Measurements from ENCODE around the gene POLK. TPM values are rescaled to one million over a fixed set of nuclear protein-coding genes. Genes with fewer than 3 reads are reported as not detected.

POLK gene
- 24.1 TPM for total RNA-seq
- 10 to 100 TPM; 19.8 to 33.6 (median 24.1) TPM for polyA plus RNA-seq

DNA sequence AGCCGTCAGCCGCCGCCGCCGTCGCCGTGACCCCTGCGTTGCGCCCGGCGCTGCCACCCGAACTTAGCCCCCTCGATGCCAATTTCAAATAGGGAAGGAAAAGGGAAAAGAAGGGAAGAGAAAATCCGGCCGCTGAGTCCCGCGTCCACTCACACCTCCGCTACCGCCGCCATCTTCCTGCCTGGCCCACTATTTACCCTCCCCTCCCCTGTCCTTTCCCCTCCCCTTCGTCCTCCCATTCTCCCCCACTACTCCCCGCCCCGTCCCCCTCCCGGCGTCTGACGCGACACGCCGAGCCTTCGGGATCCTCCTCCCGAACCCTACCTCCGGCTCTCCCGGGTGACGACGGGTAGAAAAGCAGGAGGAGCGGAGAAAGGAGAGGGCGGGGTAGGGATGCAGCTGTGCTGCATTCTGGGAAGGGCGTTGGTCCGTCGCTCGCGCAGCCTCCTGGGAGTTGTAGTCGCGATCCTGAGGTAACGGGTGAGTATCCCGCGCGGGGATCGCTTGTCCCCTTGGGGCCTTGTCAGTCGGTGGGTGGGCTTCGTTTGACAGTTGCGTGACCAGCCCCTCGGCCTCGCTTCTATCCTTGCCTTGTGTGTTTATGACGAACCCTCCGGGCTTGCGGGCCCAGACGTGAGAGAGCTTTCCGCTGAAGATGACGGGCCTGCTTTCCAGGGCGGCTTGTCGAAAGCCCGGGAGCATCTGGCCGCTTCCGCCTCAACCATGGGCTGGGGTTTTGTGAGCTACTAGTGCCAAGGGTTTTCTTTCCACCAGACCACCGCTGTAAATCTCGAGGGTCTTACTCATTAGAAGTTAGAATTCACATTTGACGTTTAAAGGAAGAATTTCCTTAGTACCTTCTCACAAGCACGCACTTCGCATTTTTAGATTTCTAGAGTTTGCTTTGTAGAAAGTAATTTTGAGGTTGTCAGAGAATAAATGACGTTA, at the start of gene POLK, which contains the start of gene CERT1:
TSS of gene POLK (plus strand) at position 457 of the 948 bp plus-strand sequence.
TSS of gene CERT1 (minus strand) at position 195 of the 948 bp plus-strand sequence. CDS start 422 bp downstream, outside the sequence.
- peak; percentile 89 to 99 (median 93) for DNase-seq
- peak within 1 kb of the TSS; percentile 82 for H3K27ac ChIP-seq (ENCODE audit: insufficient read depth, low read length, poor library complexity, severe bottlenecking)
- H3K9me3 Mint-ChIP-seq: peaks cover 0 to 1% (median 0%) of the 10 kb centered on the region in 7 donors
- peaks cover 5% of the 10 kb centered on the region for H3K36me3 Mint-ChIP-seq
- no peaks in the 10 kb centered on the region for H3K36me3 ChIP-seq (ENCODE audit: control insufficient read depth, insufficient read depth, low read length)
- peak within 1 kb of the TSS; percentile 96 to 99 (median 98) for H3K4me3 Mint-ChIP-seq
- peak within 1 kb of the TSS; percentile 95 to 97 (median 95) for H3K27ac Mint-ChIP-seq
- H3K4me1 Mint-ChIP-seq: peaks cover 50 to 82% (median 59%) of the 10 kb centered on the region in 4 donors
- no peaks in the 10 kb centered on the region for H3K9me3 ChIP-seq (ENCODE audit: control insufficient read depth in 2 of 2, low read length in 2 of 2)
- ATAC-seq (ENCODE audit: low read depth in 2 of 2): peak; percentile 92 to 94
- no peaks in the 10 kb centered on the region for H3K27me3 Mint-ChIP-seq
- peaks cover 59% of the 10 kb centered on the region for H3K4me1 ChIP-seq (ENCODE audit: control insufficient read depth, insufficient read depth, low read length, poor library complexity, severe bottlenecking)
- H3K27me3 ChIP-seq (ENCODE audit: control insufficient read depth, insufficient read depth, low read length): no peaks in the 10 kb centered on the region
- H3K4me3 ChIP-seq (ENCODE audit: low read depth, low read length): peak within 1 kb of the TSS; percentile 89

DNA sequence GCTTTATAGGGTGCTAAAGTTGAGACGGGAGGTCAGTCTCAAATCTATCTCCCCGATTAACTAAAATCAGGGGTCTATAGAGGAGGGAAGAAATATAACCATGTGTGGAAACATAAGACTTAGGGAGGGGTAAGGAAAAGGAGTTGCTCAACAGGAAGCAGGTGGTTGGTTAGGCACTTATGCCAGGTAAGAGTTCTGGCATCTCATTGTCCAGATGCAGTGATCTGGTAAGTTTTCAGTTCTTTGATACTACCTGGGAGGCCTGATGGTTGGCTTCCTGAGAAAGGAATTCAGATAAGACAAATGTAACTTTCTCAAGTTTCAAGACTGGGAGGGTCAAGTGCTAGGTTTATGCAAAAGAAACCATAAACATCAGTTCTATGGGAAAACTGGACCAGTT, 48.0 kb upstream of the POLK start:
- peaks cover 16% of the 10 kb centered on the region for H3K4me1 ChIP-seq (ENCODE audit: control insufficient read depth, insufficient read depth, low read length, poor library complexity, severe bottlenecking)
- Mint-ChIP-seq H3K36me3 (peaks cover 34% of the 10 kb centered on the region), H3K9me3 (peaks cover 0 to 9% (median 3%) of the 10 kb centered on the region in 7 donors), H3K27ac (peak overlapping the region in 1 of 3 donors; percentile 67), H3K27me3 (no peaks in the 10 kb centered on the region), H3K4me1 (peaks cover 52 to 66% (median 53%) of the 10 kb centered on the region in 4 donors), H3K4me3 (peak overlapping the region in 1 of 4 donors; percentile 11)
- H3K36me3 ChIP-seq (ENCODE audit: control insufficient read depth, insufficient read depth, low read length): peaks cover 3% of the 10 kb centered on the region
- ATAC-seq (ENCODE audit: low read depth in 2 of 2): no peak
- no peak for DNase-seq
- H3K27me3 ChIP-seq (ENCODE audit: control insufficient read depth, insufficient read depth, low read length): no peaks in the 10 kb centered on the region
- peaks cover 7 to 8% of the 10 kb centered on the region in 2 experiments for H3K9me3 ChIP-seq (ENCODE audit: control insufficient read depth in 2 of 2, low read length in 2 of 2)
- H3K4me3 ChIP-seq (ENCODE audit: low read depth, low read length): no peak overlapping the region
- no peak overlapping the region for H3K27ac ChIP-seq (ENCODE audit: insufficient read depth, low read length, poor library complexity, severe bottlenecking)

DNA sequence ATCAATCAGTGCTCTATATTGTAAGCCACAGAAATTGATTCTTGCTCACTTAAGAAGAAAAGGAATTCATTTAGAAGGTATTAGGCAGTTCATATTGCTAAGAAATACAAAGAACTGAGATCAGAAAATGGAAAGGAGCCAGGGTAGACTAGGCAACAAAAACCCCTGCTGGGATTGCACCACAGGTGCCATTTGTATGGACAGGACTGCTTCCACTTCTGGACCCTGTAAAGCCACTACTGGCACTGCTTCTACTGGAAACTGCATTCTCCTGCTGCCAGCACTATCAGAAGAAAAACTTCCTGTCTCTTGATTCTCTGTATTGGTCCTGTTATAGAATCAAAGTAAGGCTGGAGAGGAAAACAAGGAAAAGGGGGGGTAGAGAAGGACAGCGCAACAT, 46.2 kb upstream of the POLK start:
- DNase-seq (no peak), ATAC-seq (ENCODE audit: low read depth in 2 of 2) (no peak)
- H3K9me3 ChIP-seq (ENCODE audit: control insufficient read depth in 2 of 2, low read length in 2 of 2): peaks cover 25% of the 10 kb centered on the region in 2 experiments
- Mint-ChIP-seq H3K27ac (peak overlapping the region in 2 of 3 donors; percentile 54 to 79), H3K4me1 (peaks cover 48 to 66% (median 51%) of the 10 kb centered on the region in 4 donors), H3K9me3 (peaks cover 0 to 23% (median 7%) of the 10 kb centered on the region in 7 donors), H3K36me3 (peaks cover 40% of the 10 kb centered on the region), H3K4me3 (peak overlapping the region in 1 of 4 donors; percentile 33), H3K27me3 (no peaks in the 10 kb centered on the region)
- H3K4me1 ChIP-seq (ENCODE audit: control insufficient read depth, insufficient read depth, low read length, poor library complexity, severe bottlenecking): peaks cover 16% of the 10 kb centered on the region
- H3K27me3 ChIP-seq (ENCODE audit: control insufficient read depth, insufficient read depth, low read length): no peaks in the 10 kb centered on the region
- peaks cover 5% of the 10 kb centered on the region for H3K36me3 ChIP-seq (ENCODE audit: control insufficient read depth, insufficient read depth, low read length)
- H3K4me3 ChIP-seq (ENCODE audit: low read depth, low read length): no peak overlapping the region
- H3K27ac ChIP-seq (ENCODE audit: insufficient read depth, low read length, poor library complexity, severe bottlenecking): no peak overlapping the region

DNA sequence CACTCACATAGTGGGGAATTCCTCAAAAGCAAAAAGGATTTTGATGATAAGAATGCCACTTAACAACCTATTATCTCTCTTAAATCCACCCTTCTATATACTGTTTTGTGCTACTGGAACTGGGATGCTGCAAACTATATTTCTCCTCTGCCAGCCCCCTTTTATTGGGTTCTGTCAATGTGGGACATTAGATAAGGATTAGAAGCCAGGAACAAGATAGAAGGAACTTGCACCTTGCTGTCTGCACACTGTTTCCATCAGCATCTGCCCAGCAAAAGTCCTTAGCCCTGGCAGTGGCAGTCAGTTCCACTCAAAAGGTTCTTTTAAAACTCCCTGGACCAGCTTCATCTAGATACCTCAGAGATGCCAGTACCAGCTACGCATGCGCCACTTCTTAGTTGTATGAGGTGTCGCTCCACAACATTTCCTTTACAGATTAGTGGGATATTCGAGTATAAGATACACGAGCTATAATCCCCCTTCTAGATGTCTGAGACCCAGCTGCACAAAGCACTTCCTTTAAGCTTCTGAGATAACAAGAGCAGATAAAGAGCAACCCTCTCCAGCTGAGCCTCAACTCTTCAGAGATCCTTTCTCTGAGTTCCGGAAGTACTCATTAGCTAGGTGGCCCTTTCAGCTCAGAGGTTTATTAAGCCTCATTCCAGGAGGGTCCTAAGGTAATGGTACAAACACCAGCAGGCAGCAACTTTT, 45.5 kb upstream of the POLK start:
- peak overlapping the region in 2 of 3 donors; percentile 54 to 72 for H3K27ac Mint-ChIP-seq
- Histone ChIP-seq H3K27ac (ENCODE audit: insufficient read depth, low read length, poor library complexity, severe bottlenecking) (no peak overlapping the region), H3K9me3 (ENCODE audit: control insufficient read depth in 2 of 2, low read length in 2 of 2) (peaks cover 30% of the 10 kb centered on the region in 2 experiments), H3K27me3 (ENCODE audit: control insufficient read depth, insufficient read depth, low read length) (no peaks in the 10 kb centered on the region), H3K36me3 (ENCODE audit: control insufficient read depth, insufficient read depth, low read length) (peaks cover 6% of the 10 kb centered on the region), H3K4me1 (ENCODE audit: control insufficient read depth, insufficient read depth, low read length, poor library complexity, severe bottlenecking) (peaks cover 16% of the 10 kb centered on the region), H3K4me3 (ENCODE audit: low read depth, low read length) (no peak overlapping the region)
- peaks cover 48 to 61% (median 53%) of the 10 kb centered on the region in 4 donors for H3K4me1 Mint-ChIP-seq
- peaks cover 45% of the 10 kb centered on the region for H3K36me3 Mint-ChIP-seq
- peaks cover 0 to 30% (median 7%) of the 10 kb centered on the region in 7 donors for H3K9me3 Mint-ChIP-seq
- no peaks in the 10 kb centered on the region for H3K27me3 Mint-ChIP-seq
- peak overlapping the region in 2 of 4 donors; percentile 2 to 29 for H3K4me3 Mint-ChIP-seq
- no peak for ATAC-seq (ENCODE audit: low read depth in 2 of 2)
- peak in 1 of 3 donors; percentile 32 for DNase-seq

DNA sequence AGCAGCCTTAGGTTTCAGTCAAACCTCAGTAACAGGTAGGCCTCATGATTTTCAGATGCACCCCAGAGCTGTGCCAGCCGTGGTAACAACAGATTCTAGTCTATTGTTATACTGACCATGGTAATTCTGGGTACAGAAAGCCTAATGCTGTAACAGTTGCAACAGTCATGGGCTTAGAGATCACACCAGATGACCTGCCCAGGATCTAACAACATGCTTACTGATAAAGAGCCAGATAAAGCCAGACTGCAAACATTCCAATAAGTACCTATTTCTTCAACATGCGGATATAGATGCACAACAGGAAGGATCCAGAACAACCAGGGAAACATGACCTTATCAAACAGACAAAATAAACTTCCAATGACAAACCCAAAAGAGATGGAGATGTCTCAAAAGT, 43.1 kb upstream of the POLK start:
- DNase-seq (no peak), ATAC-seq (ENCODE audit: low read depth in 2 of 2) (no peak)
- Mint-ChIP-seq H3K4me1 (peaks cover 35 to 50% (median 43%) of the 10 kb centered on the region in 4 donors), H3K4me3 (no peak overlapping the region), H3K27ac (no peak overlapping the region), H3K36me3 (peaks cover 32% of the 10 kb centered on the region), H3K27me3 (no peaks in the 10 kb centered on the region), H3K9me3 (peaks cover 0 to 33% (median 7%) of the 10 kb centered on the region in 7 donors)
- Histone ChIP-seq H3K4me1 (ENCODE audit: control insufficient read depth, insufficient read depth, low read length, poor library complexity, severe bottlenecking) (peaks cover 8% of the 10 kb centered on the region), H3K27ac (ENCODE audit: insufficient read depth, low read length, poor library complexity, severe bottlenecking) (no peak overlapping the region), H3K36me3 (ENCODE audit: control insufficient read depth, insufficient read depth, low read length) (peaks cover 12% of the 10 kb centered on the region), H3K27me3 (ENCODE audit: control insufficient read depth, insufficient read depth, low read length) (no peaks in the 10 kb centered on the region), H3K9me3 (ENCODE audit: control insufficient read depth in 2 of 2, low read length in 2 of 2) (peaks cover 30% of the 10 kb centered on the region in 2 experiments), H3K4me3 (ENCODE audit: low read depth, low read length) (no peak overlapping the region)

DNA sequence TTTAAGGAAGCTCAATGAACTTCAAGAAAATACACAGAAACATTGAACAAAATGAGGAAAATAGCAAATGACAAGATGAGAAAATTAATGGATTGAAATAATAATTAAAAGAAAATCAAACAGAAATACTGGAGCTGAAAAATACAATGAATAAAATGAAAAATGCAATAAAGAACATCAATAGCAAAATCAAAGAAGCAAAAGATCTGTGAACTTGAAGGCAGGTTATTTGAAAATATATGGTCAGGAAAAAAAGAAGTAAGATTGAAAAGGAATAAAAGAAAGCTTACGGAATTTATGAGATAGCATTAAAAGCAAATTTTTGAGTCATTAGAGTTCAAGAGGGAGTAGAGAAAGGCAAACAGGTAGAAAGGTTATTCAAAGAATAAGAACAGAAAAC, 42.7 kb upstream of the POLK start:
- peak overlapping the region in 1 of 4 donors; percentile 8 for H3K4me3 Mint-ChIP-seq
- H3K4me1 ChIP-seq (ENCODE audit: control insufficient read depth, insufficient read depth, low read length, poor library complexity, severe bottlenecking): peaks cover 4% of the 10 kb centered on the region
- no peak overlapping the region for H3K4me3 ChIP-seq (ENCODE audit: low read depth, low read length)
- H3K4me1 Mint-ChIP-seq: peaks cover 32 to 46% (median 40%) of the 10 kb centered on the region in 4 donors
- DNase-seq: peak in 1 of 3 donors; percentile 3
- H3K27ac Mint-ChIP-seq: no peak overlapping the region
- no peaks in the 10 kb centered on the region for H3K27me3 Mint-ChIP-seq
- peaks cover 32% of the 10 kb centered on the region for H3K36me3 Mint-ChIP-seq
- H3K9me3 ChIP-seq (ENCODE audit: control insufficient read depth in 2 of 2, low read length in 2 of 2): peaks cover 30% of the 10 kb centered on the region in 2 experiments
- no peak overlapping the region for H3K27ac ChIP-seq (ENCODE audit: insufficient read depth, low read length, poor library complexity, severe bottlenecking)
- no peak for ATAC-seq (ENCODE audit: low read depth in 2 of 2)
- no peaks in the 10 kb centered on the region for H3K27me3 ChIP-seq (ENCODE audit: control insufficient read depth, insufficient read depth, low read length)
- peaks cover 0 to 33% (median 7%) of the 10 kb centered on the region in 7 donors for H3K9me3 Mint-ChIP-seq
- H3K36me3 ChIP-seq (ENCODE audit: control insufficient read depth, insufficient read depth, low read length): peaks cover 12% of the 10 kb centered on the region

DNA sequence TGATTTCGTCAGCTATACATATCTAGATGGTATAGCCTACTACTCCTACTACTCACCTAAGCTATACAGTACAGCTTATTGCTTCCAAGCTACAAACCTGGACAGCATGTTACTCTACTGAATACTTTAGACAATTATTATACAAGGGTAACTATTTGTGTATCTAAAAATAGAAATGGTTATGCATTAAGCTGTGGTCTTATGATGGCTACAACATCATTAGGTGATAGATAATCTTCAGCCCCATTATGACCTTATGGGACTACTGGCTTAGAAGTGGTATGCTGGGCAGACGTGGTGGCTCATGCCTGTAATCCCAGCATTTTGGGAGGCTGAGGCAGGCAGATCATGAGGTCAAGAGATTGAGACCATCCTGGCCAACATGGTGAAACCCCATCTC, 40.5 kb upstream of the POLK start:
- Mint-ChIP-seq H3K27me3 (no peaks in the 10 kb centered on the region), H3K4me3 (peak overlapping the region in 1 of 4 donors; percentile 22), H3K4me1 (peaks cover 26 to 41% (median 31%) of the 10 kb centered on the region in 4 donors), H3K9me3 (peaks cover 0 to 33% (median 7%) of the 10 kb centered on the region in 7 donors), H3K36me3 (peaks cover 41% of the 10 kb centered on the region), H3K27ac (no peak overlapping the region)
- peaks cover 12% of the 10 kb centered on the region for H3K36me3 ChIP-seq (ENCODE audit: control insufficient read depth, insufficient read depth, low read length)
- H3K27me3 ChIP-seq (ENCODE audit: control insufficient read depth, insufficient read depth, low read length): no peaks in the 10 kb centered on the region
- H3K4me3 ChIP-seq (ENCODE audit: low read depth, low read length): no peak overlapping the region
- peaks cover 30% of the 10 kb centered on the region in 2 experiments for H3K9me3 ChIP-seq (ENCODE audit: control insufficient read depth in 2 of 2, low read length in 2 of 2)
- H3K27ac ChIP-seq (ENCODE audit: insufficient read depth, low read length, poor library complexity, severe bottlenecking): no peak overlapping the region
- H3K4me1 ChIP-seq (ENCODE audit: control insufficient read depth, insufficient read depth, low read length, poor library complexity, severe bottlenecking): no peaks in the 10 kb centered on the region
- DNase-seq (no peak), ATAC-seq (ENCODE audit: low read depth in 2 of 2) (no peak)
